Measurements from ENCODE around the gene PIK3R3.

DNA sequence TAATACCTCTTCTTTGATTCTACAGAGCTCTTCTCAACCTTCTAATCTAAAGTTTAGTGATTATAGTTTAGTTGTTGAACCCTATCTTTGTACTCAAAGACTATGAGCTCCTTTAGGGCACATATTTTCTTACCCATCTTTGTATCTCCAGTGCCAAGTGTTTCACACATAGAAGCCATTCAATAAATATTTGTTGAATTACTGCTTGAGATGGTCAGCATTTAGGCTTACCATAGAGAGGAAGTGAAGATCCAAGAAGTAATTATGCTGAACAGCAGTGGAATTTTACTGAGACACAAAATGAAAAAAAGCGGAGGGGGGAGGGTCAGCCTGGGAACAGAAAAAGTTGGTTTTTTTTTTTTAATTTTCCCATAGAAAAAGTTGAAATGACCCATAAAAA is 21.9 kb downstream of the PIK3R3 start:
- TF ChIP-seq, protein P1, sequence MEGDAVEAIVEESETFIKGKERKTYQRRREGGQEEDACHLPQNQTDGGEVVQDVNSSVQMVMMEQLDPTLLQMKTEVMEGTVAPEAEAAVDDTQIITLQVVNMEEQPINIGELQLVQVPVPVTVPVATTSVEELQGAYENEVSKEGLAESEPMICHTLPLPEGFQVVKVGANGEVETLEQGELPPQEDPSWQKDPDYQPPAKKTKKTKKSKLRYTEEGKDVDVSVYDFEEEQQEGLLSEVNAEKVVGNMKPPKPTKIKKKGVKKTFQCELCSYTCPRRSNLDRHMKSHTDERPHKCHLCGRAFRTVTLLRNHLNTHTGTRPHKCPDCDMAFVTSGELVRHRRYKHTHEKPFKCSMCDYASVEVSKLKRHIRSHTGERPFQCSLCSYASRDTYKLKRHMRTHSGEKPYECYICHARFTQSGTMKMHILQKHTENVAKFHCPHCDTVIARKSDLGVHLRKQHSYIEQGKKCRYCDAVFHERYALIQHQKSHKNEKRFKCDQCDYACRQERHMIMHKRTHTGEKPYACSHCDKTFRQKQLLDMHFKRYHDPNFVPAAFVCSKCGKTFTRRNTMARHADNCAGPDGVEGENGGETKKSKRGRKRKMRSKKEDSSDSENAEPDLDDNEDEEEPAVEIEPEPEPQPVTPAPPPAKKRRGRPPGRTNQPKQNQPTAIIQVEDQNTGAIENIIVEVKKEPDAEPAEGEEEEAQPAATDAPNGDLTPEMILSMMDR (IDR thresholded peaks at IDR 0.05) = no peak
- TF ChIP-seq POLR2A (IDR thresholded peaks at IDR 0.05) = no peak
